ENCODE measurements around the gene AGA.

Gene AGA

DNA sequence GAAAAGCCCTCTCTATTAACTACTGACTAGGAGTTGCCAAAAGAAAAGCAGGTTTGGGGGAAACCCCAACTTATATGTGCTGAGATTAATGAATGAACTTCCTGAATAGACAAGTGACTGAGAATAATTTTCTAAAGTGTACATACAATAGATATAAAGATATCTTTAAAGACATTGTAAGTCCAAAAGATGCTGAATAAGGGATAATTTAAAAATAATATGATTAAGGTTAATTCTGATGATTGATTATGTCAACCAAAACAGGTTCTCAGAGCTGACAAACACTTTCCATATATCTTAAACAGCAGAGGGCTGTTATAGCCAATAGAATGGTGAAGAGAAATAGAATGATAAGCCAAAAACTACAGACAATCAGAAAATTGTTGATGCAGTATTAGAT is 28.6 kb downstream of the AGA start:
- no peaks in the 10 kb centered on the region for H3K36me3 ChIP-seq (ENCODE audit: insufficient read depth)
- no peaks in the 10 kb centered on the region for H3K79me2 ChIP-seq (ENCODE audit: insufficient read depth, low read depth)
- no peak overlapping the region for H3K27ac ChIP-seq
- no peak overlapping the region for H3K9ac ChIP-seq
- no peaks in the 10 kb centered on the region; the same call in 1 of the 2 replicates for H3K27me3 ChIP-seq (ENCODE audit: insufficient read depth, low read depth)
- no peak overlapping the region for H3K4me3 ChIP-seq (IDR thresholded peaks at IDR 0.05; ENCODE audit: insufficient read depth, low read depth, low read length)
- H2AFZ ChIP-seq (ENCODE audit: low read depth), result no peak overlapping the region
- no peaks in the 10 kb centered on the region for H4K20me1 ChIP-seq (ENCODE audit: insufficient read depth)
- TF ChIP-seq, protein P1, sequence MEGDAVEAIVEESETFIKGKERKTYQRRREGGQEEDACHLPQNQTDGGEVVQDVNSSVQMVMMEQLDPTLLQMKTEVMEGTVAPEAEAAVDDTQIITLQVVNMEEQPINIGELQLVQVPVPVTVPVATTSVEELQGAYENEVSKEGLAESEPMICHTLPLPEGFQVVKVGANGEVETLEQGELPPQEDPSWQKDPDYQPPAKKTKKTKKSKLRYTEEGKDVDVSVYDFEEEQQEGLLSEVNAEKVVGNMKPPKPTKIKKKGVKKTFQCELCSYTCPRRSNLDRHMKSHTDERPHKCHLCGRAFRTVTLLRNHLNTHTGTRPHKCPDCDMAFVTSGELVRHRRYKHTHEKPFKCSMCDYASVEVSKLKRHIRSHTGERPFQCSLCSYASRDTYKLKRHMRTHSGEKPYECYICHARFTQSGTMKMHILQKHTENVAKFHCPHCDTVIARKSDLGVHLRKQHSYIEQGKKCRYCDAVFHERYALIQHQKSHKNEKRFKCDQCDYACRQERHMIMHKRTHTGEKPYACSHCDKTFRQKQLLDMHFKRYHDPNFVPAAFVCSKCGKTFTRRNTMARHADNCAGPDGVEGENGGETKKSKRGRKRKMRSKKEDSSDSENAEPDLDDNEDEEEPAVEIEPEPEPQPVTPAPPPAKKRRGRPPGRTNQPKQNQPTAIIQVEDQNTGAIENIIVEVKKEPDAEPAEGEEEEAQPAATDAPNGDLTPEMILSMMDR (conservative IDR thresholded peaks at IDR 0.05; ENCODE audit: low read depth, low read length), result no peak
- no peak overlapping the region for H3K4me2 ChIP-seq
- H3K4me1 ChIP-seq (ENCODE audit: low read depth, poor library complexity, severe bottlenecking), result no peaks in the 10 kb centered on the region

DNA sequence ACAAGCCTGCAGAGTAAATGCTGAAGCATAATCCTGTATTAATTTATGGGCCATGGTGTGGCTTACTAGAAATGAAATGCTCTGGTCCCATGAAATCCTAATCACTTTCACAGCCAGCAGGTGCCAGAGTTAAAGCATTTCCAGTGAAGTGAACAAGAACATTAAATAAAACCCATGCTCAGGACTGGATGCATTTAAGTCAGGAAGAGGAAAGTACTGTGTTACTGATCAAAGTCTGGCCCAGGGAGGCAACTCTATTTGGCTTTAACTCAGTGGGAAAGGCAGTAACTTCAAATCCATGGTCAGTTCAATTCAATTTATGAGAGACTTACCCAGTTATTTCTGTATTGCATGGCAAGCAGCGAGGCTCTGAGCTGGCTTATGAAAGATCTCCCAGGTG is 29.2 kb downstream of the AGA start:
- Histone ChIP-seq H3K27ac (no peak overlapping the region), H3K36me3 (ENCODE audit: insufficient read depth) (no peaks in the 10 kb centered on the region), H3K9ac (no peak overlapping the region), H3K4me2 (no peak overlapping the region), H3K4me1 (ENCODE audit: low read depth, poor library complexity, severe bottlenecking) (no peaks in the 10 kb centered on the region), H2AFZ (ENCODE audit: low read depth) (no peak overlapping the region), H3K4me3 (IDR thresholded peaks at IDR 0.05; ENCODE audit: insufficient read depth, low read depth, low read length) (no peak overlapping the region), H3K27me3 (ENCODE audit: insufficient read depth, low read depth) (no peaks in the 10 kb centered on the region; the same call in 1 of the 2 replicates), H4K20me1 (ENCODE audit: insufficient read depth) (no peaks in the 10 kb centered on the region), H3K79me2 (ENCODE audit: insufficient read depth, low read depth) (no peaks in the 10 kb centered on the region)
- TF ChIP-seq, protein P1 (conservative IDR thresholded peaks at IDR 0.05; ENCODE audit: low read depth, low read length), result no peak

DNA sequence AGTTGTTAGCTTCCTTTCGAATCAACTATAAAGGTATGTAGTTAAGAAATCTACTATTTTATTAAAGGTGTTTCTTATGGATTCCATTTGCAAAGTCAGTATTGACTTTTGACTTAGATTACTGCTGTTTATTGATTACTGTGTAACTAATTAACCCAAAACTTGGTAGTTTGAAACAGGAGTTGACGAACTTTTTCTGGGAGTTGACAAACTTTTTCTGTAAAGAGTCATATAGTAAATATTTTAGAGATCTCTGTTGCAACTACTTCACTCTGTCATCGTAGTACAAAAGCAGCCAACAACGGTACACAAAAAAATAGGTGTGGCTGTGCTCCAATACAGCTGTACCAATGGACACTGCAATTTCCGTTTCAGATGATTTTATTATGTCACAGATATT is 30.2 kb downstream of the AGA start:
- Histone ChIP-seq H3K4me2 (no peak overlapping the region), H3K36me3 (ENCODE audit: insufficient read depth) (no peaks in the 10 kb centered on the region), H4K20me1 (ENCODE audit: insufficient read depth) (no peaks in the 10 kb centered on the region), H3K9ac (no peak overlapping the region), H3K27ac (no peak overlapping the region), H3K79me2 (ENCODE audit: insufficient read depth, low read depth) (no peaks in the 10 kb centered on the region), H2AFZ (ENCODE audit: low read depth) (no peak overlapping the region), H3K4me3 (IDR thresholded peaks at IDR 0.05; ENCODE audit: insufficient read depth, low read depth, low read length) (no peak overlapping the region), H3K27me3 (ENCODE audit: insufficient read depth, low read depth) (no peaks in the 10 kb centered on the region; the same call in 1 of the 2 replicates), H3K4me1 (ENCODE audit: low read depth, poor library complexity, severe bottlenecking) (no peaks in the 10 kb centered on the region)
- TF ChIP-seq, protein P1 (conservative IDR thresholded peaks at IDR 0.05; ENCODE audit: low read depth, low read length), result no peak

DNA sequence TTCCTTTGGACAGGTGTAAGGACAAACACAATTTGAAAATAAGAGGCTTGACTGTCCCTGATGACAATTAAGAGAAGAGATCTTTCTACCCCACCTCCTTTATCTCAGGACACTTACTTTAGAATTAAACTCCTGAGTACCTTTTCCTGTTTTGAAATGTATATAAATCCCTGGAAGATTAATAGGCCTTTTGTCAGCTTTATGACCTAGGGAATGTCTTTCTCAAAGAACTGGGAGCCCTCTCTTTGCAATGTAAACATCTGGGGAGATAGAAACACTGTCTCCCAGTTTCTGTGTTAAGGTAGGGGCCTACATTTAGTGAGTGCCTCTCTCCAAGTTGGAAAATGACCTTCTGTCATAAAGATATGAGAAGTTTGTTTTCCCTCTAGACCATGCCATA is 31.7 kb downstream of the AGA start:
- no peaks in the 10 kb centered on the region for H3K79me2 ChIP-seq (ENCODE audit: insufficient read depth, low read depth)
- TF ChIP-seq, protein P1 (conservative IDR thresholded peaks at IDR 0.05; ENCODE audit: low read depth, low read length), result no peak
- no peaks in the 10 kb centered on the region for H3K4me1 ChIP-seq (ENCODE audit: low read depth, poor library complexity, severe bottlenecking)
- H4K20me1 ChIP-seq (ENCODE audit: insufficient read depth), result no peaks in the 10 kb centered on the region
- no peaks in the 10 kb centered on the region; the same call in 1 of the 2 replicates for H3K27me3 ChIP-seq (ENCODE audit: insufficient read depth, low read depth)
- no peak overlapping the region for H3K27ac ChIP-seq
- H3K4me3 ChIP-seq (IDR thresholded peaks at IDR 0.05; ENCODE audit: insufficient read depth, low read depth, low read length), result no peak overlapping the region
- no peak overlapping the region for H3K9ac ChIP-seq
- no peak overlapping the region for H3K4me2 ChIP-seq
- H3K36me3 ChIP-seq (ENCODE audit: insufficient read depth), result no peaks in the 10 kb centered on the region
- no peak overlapping the region for H2AFZ ChIP-seq (ENCODE audit: low read depth)

Measured in KMS-11 (cell line).